NCI-H1105 (cell line): ENCODE measurements around the gene MYOF.
"Not testable (repeated sequence)": the region's sequence is repeated elsewhere in the genome, so short reads cannot be mapped to it uniquely, and the experiment has no call there.

Experiments used
- DNase-seq: peaks from one replicate; lab custom pipeline; 2025; lab: John Stamatoyannopoulos, UW

Gene MYOF

GRCh38 chr10:93420944-93421825 lies 60.9 kb downstream of the MYOF start:
- DNase-seq: no peak

GRCh38 chr10:93420091-93420490 lies 62.0 kb downstream of the MYOF start:
- no peak for DNase-seq

- DNase-seq: not testable (repeated sequence)
Observed at GRCh38 chr10:93419016-93419415, 63.1 kb downstream of the MYOF start.

GRCh38 chr10:93417921-93418320 lies 64.2 kb downstream of the MYOF start:
- no peak for DNase-seq

GRCh38 chr10:93417266-93417665 lies 64.9 kb downstream of the MYOF start:
- DNase-seq: no peak

GRCh38 chr10:93416824-93417223 lies 65.3 kb downstream of the MYOF start:
- DNase-seq: no peak

- no peak for DNase-seq
Observed at GRCh38 chr10:93415693-93416092, 66.4 kb downstream of the MYOF start.

GRCh38 chr10:93413252-93413689 lies 68.9 kb downstream of the MYOF start:
- DNase-seq: no peak

GRCh38 chr10:93412801-93413200 lies 69.3 kb downstream of the MYOF start:
- no peak for DNase-seq

GRCh38 chr10:93410697-93411348 lies 71.3 kb downstream of the MYOF start:
- no peak for DNase-seq

- DNase-seq: no peak
Observed at GRCh38 chr10:93408783-93409182, 73.4 kb downstream of the MYOF start.

GRCh38 chr10:93406364-93407145 lies 75.6 kb downstream of the MYOF start:
- DNase-seq: no peak

- no peak for DNase-seq
Observed at GRCh38 chr10:93404048-93404354, 78.1 kb downstream of the MYOF start.

GRCh38 chr10:93403152-93404047 lies 78.7 kb downstream of the MYOF start:
- no peak for DNase-seq

- no peak for DNase-seq
Observed at GRCh38 chr10:93402192-93402591, 79.9 kb downstream of the MYOF start.

- no peak for DNase-seq
Observed at GRCh38 chr10:93398528-93398927, 83.6 kb downstream of the MYOF start.

GRCh38 chr10:93397020-93397419 lies 85.1 kb downstream of the MYOF start:
- no peak for DNase-seq

- DNase-seq: no peak
Observed at GRCh38 chr10:93393211-93393610, 88.9 kb downstream of the MYOF start.

GRCh38 chr10:93392121-93392520 lies 90.0 kb downstream of the MYOF start:
- DNase-seq: no peak

- DNase-seq: no peak
Observed at GRCh38 chr10:93390306-93391090, 91.6 kb downstream of the MYOF start.
